Measurements from ENCODE around the gene KMT2C.
"Not testable (repeated sequence)": the region's sequence is repeated elsewhere in the genome, so short reads cannot be mapped to it uniquely, and the experiment has no call there.

GRCh38 chr7:152259645-152260044 lies 176.2 kb downstream of the KMT2C start:
- TF ChIP-seq CTCF (IDR thresholded peaks at IDR 0.05 in 4 of 5, conservative IDR thresholded peaks at IDR 0.05 in 1 of 5); POLR2A (IDR thresholded peaks at IDR 0.05): not testable (repeated sequence)

Data from gastrocnemius medialis (tissue), 4 donors.